Measurements from ENCODE around the gene BRCA1.

BRCA1 gene

DNA sequence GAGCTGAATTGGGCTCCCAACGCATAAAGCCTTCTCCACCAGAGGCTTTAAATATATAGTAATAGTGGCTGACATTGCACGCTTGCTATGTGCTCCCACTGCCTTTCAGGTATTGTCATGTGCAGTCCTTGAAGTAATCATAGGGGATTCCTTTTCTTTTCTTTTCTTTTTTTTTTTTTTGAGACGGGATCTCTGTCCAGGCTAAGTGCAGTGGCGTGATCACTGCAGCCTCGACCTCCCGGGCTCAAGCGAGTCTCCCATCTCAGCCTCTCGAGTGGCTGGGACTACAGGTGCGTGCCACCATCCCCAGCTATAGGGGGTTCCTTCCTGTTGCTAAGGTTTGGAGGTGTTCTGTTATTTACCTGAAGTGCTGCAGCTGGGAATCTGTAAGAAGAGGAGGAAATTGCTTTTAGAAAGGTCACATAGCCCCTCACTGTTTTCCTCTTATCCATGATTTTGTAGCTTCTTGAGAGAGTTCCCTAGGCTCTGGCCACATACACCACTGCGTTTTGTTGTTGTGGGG, 126.1 kb downstream of the BRCA1 start:
- no peak for DNase-seq

DNA sequence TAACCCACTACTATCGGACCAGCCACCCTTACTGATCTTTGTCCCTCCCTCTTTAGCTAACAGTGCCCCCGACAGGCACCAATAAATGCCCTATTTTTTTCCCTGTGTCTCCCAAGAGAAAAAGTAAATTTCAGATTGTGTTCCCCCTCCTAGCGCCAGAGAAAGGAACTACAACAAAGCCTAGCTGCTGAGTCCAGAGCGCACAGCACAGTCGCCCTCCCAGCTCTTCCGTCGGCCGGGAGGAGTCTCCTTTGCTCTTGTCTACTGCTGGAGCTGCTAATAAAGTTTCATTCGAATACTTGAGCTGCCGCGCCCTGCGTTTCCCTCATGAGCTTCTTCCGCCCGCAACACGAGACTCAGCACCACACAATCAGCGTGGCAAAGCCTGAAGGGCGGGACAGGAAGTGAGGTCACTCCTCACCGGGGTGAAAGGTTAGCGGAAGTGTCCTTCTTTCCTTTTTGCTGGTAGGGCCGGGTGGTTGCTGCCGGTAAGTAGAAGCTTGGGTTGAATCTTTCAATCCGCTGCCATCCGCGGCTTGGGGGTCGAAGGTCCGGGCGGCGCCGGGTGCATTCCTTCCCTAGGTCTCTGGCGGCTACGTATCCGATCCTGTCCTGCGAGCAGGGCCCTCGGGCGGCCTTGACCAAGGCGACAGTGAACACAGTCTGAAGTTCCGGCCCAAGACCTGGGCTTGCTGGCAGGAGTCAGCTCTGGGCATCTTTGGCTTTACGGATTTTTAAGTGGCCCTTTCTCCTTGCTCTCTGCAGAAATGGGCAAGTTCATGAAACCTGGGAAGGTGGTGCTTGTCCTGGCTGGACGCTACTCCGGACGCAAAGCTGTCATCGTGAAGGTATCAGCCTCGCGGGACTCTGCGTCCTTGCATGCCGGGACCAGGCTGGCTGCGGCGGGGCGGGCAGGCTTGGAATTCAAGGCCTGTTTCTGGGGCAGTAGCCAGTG, 126.9 kb downstream of the BRCA1 start, which contains the start of gene RPL27:
Gene RPL27, plus strand, starts transcription at position 436 of the 955 bp plus-strand sequence. Its CDS starts 332 bp downstream, at position 768.
- peak; percentile 99 for DNase-seq

DNA sequence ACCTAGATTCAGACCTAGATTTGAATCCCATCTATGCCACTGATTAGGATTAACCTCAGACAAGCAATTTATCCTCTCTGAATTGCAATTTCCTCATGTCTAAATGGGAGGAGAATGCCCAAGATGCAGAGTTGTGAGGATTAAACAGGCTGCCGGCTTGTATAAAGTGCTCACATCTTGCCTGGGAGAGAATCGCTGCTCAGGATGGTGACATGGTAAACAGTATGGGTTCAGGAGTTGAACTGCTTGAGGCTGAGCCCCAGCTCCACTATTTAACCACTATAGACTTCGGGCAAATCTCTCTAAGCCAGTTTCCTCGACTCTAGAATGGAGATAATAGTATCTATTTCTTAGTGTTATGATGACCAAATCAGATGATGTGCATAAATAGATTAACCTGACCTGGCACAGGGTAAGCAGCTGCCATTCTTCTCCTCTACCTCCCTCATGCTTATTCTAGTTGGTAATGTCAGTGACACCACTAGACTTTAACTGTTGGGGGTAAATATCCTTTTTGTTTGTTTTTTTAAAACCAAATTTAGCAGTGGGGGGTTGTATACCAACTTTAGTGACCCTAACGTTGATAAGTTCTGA, 127.7 kb downstream of the BRCA1 start:
- no peak for DNase-seq

Data from CD4-positive, alpha-beta T cell treated with Interleukin-12 subunit alpha and Interleukin-12 subunit beta, for 1 hour (primary cell).